H9 (cell line): ENCODE results near the gene MOB3A. TPM values are rescaled to one million over a fixed set of nuclear protein-coding genes. Genes with fewer than 3 reads are reported as not detected.

Experiments
- DNase-seq: peaks from one replicate; pipeline ENCODE4 v3.0.0-alpha.2; 2017
- H2AFZ ChIP-seq: one replicate; pipeline ENCODE4 v1.6.1; 2013; ENCODE audit warnings: mild to moderate bottlenecking, low read length, control low read depth, moderate library complexity
- H2AK5ac ChIP-seq: 2 replicates; pipeline ENCODE4 v1.6.1; 2013; ENCODE audit warnings: low read length, control low read depth, mixed read lengths; ENCODE audit not compliant: insufficient read length
- H2BK120ac ChIP-seq: one replicate; pipeline ENCODE4 v1.6.1; 2013; ENCODE audit warnings: low read depth, mild to moderate bottlenecking, low read length, control low read depth, inconsistent platforms; ENCODE audit not compliant: poor library complexity, severe bottlenecking
- H2BK12ac ChIP-seq: 2 replicates; pipeline ENCODE4 v1.6.1; 2013; ENCODE audit warnings: low read length, control low read depth, mixed read lengths, low read depth; ENCODE audit not compliant: insufficient read length
- H2BK15ac ChIP-seq: 2 replicates; pipeline ENCODE4 v1.6.1; 2013; ENCODE audit warnings: low read depth, low read length, control low read depth
- H2BK20ac ChIP-seq: one replicate; pipeline ENCODE4 v1.6.1; 2013; ENCODE audit warnings: low read depth, mild to moderate bottlenecking, low read length, control low read depth, inconsistent platforms; ENCODE audit not compliant: poor library complexity, severe bottlenecking
- H2BK5ac ChIP-seq: 2 replicates; pipeline ENCODE4 v1.6.1; 2013; ENCODE audit warnings: low read length, control low read depth, mixed read lengths; ENCODE audit not compliant: insufficient read length
- H3K14ac ChIP-seq: 2 replicates; pipeline ENCODE4 v1.6.1; 2013; ENCODE audit warnings: low read length, control low read depth; ENCODE audit not compliant: insufficient read depth
- H3K18ac ChIP-seq: 2 replicates; pipeline ENCODE4 v1.6.1; 2013; ENCODE audit warnings: low read depth, mild to moderate bottlenecking, mixed read lengths, low read length, control low read depth; ENCODE audit not compliant: insufficient read length
- H3K23ac ChIP-seq: 2 replicates; pipeline ENCODE4 v1.6.1; 2013; ENCODE audit warnings: low read length, control low read depth, mixed read lengths, low read depth; ENCODE audit not compliant: insufficient read length
- H3K23me2 ChIP-seq: 2 replicates; pipeline ENCODE4 v1.6.1; 2013; ENCODE audit warnings: low read depth, mild to moderate bottlenecking, mixed read lengths, low read length, control low read depth; ENCODE audit not compliant: insufficient read length, poor library complexity, severe bottlenecking
- H3K27ac ChIP-seq: 2 replicates; pipeline ENCODE4 v1.5.1; 2013; ENCODE audit warnings: low read length, control low read depth, mixed read lengths, low read depth; ENCODE audit not compliant: insufficient read length
- H3K27me3 ChIP-seq: 2 replicates; pipeline ENCODE4 v1.6.1; 2013; ENCODE audit warnings: low read length, control low read depth, inconsistent platforms; ENCODE audit not compliant: insufficient read depth
- H3K4ac ChIP-seq: 2 replicates; pipeline ENCODE4 v1.6.1; 2013; ENCODE audit warnings: low read depth, mild to moderate bottlenecking, control low read depth, inconsistent platforms, low read length, moderate library complexity
- H3K4me1 ChIP-seq: 2 replicates; pipeline ENCODE4 v1.6.1; 2013; ENCODE audit warnings: low read length, control low read depth, inconsistent platforms; ENCODE audit not compliant: insufficient read depth
- H3K4me2 ChIP-seq: 2 replicates; pipeline ENCODE4 v1.6.1; 2013; ENCODE audit warnings: low read length, control low read depth, mixed read lengths; ENCODE audit not compliant: insufficient read length, insufficient read depth
- H3K56ac ChIP-seq: 2 replicates; pipeline ENCODE4 v1.6.1; 2013; ENCODE audit warnings: low read depth, mild to moderate bottlenecking, mixed read lengths, low read length, control low read depth; ENCODE audit not compliant: insufficient read length
- H3K79me1 ChIP-seq: 2 replicates; pipeline ENCODE4 v1.6.1; 2013; ENCODE audit warnings: low read depth, mild to moderate bottlenecking, moderate library complexity, low read length, control low read depth, inconsistent platforms; ENCODE audit not compliant: insufficient read depth, poor library complexity, severe bottlenecking
- H3K79me2 ChIP-seq: 2 replicates; pipeline ENCODE4 v1.6.1; 2013; ENCODE audit warnings: low read length, control low read depth, inconsistent platforms; ENCODE audit not compliant: insufficient read depth
- H3K9ac ChIP-seq: 2 replicates; pipeline ENCODE4 v1.6.1; 2013; ENCODE audit warnings: low read length, control low read depth, mixed read lengths; ENCODE audit not compliant: insufficient read length; ENCODE audit errors: extremely low read depth
- H3K9me3 ChIP-seq: one replicate; pipeline ENCODE4 v1.6.1; 2013; ENCODE audit warnings: low read depth, low read length, inconsistent platforms; ENCODE audit not compliant: control insufficient read depth
- H3T11ph ChIP-seq: one replicate; pipeline ENCODE4 v1.6.1; 2013; ENCODE audit warnings: mild to moderate bottlenecking, low read length, control low read depth, inconsistent platforms
- H4K20me1 ChIP-seq: one replicate; pipeline ENCODE4 v1.6.1; 2013; ENCODE audit not compliant: control insufficient read depth, insufficient read length, insufficient read depth
- H4K5ac ChIP-seq: 2 replicates; pipeline ENCODE4 v1.6.1; 2013; ENCODE audit warnings: low read depth, mild to moderate bottlenecking, mixed read lengths, low read length, control low read depth; ENCODE audit not compliant: insufficient read length
- H4K8ac ChIP-seq: replicated peaks from 2 replicates; pipeline ENCODE4 v1.6.1; 2013; ENCODE audit warnings: low read length, control low read depth, mixed read lengths, low read depth; ENCODE audit not compliant: insufficient read length
- H4K91ac ChIP-seq: 2 replicates; pipeline ENCODE4 v1.6.1; 2013; ENCODE audit warnings: low read depth, mild to moderate bottlenecking, moderate library complexity, mixed read lengths, low read length, control low read depth; ENCODE audit not compliant: insufficient read length
- H3K27ac Mint-ChIP-seq, 3 experiments: 2 replicates in 2 of 3; 3 replicates in 1 of 3; pipeline ENCODE4 v1.8.0; 2020 to 2021; ENCODE audit warnings: mixed read lengths in 3 of 3, mild to moderate bottlenecking in 1 of 3, moderate library complexity in 1 of 3
- H3K27me3 Mint-ChIP-seq: 2 replicates; pipeline ENCODE4 v1.8.0; 2021; ENCODE audit warnings: low read depth, mild to moderate bottlenecking, moderate library complexity, mixed read lengths
- H3K36me3 Mint-ChIP-seq, 3 experiments: 2 replicates in 2 of 3; 3 replicates in 1 of 3; pipeline ENCODE4 v1.8.0; 2020 to 2021; ENCODE audit warnings: low read depth in 3 of 3, mixed read lengths in 3 of 3; ENCODE audit not compliant: insufficient read depth in 1 of 3
- H3K4me1 Mint-ChIP-seq, 2 experiments: 2 replicates each; pipeline ENCODE4 v1.8.0; 2020; ENCODE audit warnings: mixed read lengths in 2 of 2
- H3K4me3 Mint-ChIP-seq, 2 experiments: 2 replicates in 1 of 2; 3 replicates in 1 of 2; pipeline ENCODE4 v1.8.0; 2020 to 2021; ENCODE audit warnings: mild to moderate bottlenecking in 2 of 2, mixed read lengths in 2 of 2, moderate library complexity in 1 of 2
- H3K9me3 Mint-ChIP-seq, 2 experiments: 2 replicates in 1 of 2; 3 replicates in 1 of 2; pipeline ENCODE4 v1.8.0; 2020; ENCODE audit warnings: mild to moderate bottlenecking in 2 of 2, mixed read lengths in 2 of 2, moderate library complexity in 1 of 2
- WGBS: extraction: QIAGEN DNeasy Blood & Tissue Kit; methylation state at CpG from one replicate; pipeline ENCODE4 v1.1.7; 2013; ENCODE audit warnings: missing lambda C conversion rate, low lambda C conversion rate, mixed read lengths; ENCODE audit not compliant: insufficient read length; ENCODE audit errors: extremely low coverage; 5-methylcytosine and 5-hydroxymethylcytosine counted together
- total RNA-seq: library from RNA; stranded (reverse); gene quantifications from 2 replicates; pipeline ENCODE4 v1.2.1, GENCODE V29; 2021
- TF ChIP-seq, protein P1 (sequence below): fragments of 200-600 bp; sonication (generic); conservative IDR thresholded peaks from 3 replicates; pipeline ENCODE4 v1.8.0; 2021; ENCODE audit warnings: antibody characterized with exemption, mild to moderate bottlenecking

MOB3A gene
- total RNA-seq, 1 experiment from 2014 or later = 11.5 TPM

DNA sequence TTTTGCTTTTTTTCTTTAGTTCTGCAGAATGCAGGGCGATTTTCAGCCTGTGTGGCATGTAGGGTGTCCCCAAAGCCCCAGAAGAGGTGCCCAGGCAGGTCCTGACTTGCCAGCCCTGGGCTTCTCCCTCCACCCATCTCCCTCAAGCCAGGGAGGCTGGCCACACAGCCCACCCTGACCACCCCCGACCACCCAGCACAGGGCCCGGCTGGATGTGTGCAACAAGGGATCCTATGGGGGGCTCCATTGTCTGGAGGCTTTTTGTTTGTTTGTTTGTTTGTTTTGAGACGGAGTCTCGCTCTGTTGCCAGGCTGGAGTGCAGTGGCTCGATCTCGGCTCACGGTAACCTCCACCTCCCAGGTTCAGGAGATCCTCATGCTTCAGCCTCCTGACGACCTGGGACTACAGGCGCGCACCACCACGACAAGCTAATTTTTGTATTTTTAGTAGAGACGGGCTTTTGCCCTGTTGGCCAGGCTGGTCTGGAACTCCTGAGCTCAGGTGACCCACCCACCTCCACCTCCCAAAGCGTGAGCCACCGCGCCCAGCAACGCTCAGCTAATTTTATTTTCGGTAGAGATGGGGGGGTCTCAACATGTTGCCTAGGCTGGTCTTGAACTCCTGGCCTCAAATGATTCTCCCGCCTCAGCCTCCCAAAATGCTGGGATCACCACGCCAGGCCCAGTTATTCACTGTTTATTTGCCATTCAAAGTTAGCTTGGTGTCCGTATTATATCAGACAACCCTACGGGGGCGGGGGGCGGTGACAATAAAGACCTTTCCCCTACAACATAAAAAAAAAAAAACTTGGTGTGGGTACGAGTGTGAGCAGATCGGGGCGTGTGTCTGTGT, 37.3 kb downstream of the MOB3A start:
- Histone ChIP-seq H2AK5ac (no peak overlapping the region), H2BK15ac (no peak overlapping the region), H3K9me3 (no peaks in the 10 kb centered on the region), H2BK5ac (no peak overlapping the region), H2BK20ac (no peak overlapping the region), H3K27ac (no peak overlapping the region), H2AFZ (no peak overlapping the region), H4K20me1 (no peaks in the 10 kb centered on the region), H3K56ac (no peak overlapping the region), H3K79me1 (no peaks in the 10 kb centered on the region), H4K5ac (no peak overlapping the region), H3K4me1 (no peaks in the 10 kb centered on the region), H3K79me2 (no peaks in the 10 kb centered on the region), H3K14ac (peak overlapping the region; percentile 17; the same call in 1 of the 2 replicates), H3K23me2 (peaks cover 10% of the 10 kb centered on the region), H2BK120ac (no peak overlapping the region), H4K91ac (no peak overlapping the region), H3K23ac (no peak overlapping the region), H3K4ac (no peak overlapping the region), H3K18ac (peak overlapping the region; percentile 27), H2BK12ac (no peak overlapping the region), H3K9ac (no peak overlapping the region), H4K8ac (no peak overlapping the region), H3T11ph (no peak overlapping the region), H3K27me3 (no peaks in the 10 kb centered on the region), H3K4me2 (no peak overlapping the region)
- no CpG with 5 or more reads among the region's 27 CpGs for WGBS
- peak overlapping the region in 1 of 2 experiments; percentile 39; a peak in 2 of 5 replicates for H3K4me3 Mint-ChIP-seq
- TF ChIP-seq, protein P1, sequence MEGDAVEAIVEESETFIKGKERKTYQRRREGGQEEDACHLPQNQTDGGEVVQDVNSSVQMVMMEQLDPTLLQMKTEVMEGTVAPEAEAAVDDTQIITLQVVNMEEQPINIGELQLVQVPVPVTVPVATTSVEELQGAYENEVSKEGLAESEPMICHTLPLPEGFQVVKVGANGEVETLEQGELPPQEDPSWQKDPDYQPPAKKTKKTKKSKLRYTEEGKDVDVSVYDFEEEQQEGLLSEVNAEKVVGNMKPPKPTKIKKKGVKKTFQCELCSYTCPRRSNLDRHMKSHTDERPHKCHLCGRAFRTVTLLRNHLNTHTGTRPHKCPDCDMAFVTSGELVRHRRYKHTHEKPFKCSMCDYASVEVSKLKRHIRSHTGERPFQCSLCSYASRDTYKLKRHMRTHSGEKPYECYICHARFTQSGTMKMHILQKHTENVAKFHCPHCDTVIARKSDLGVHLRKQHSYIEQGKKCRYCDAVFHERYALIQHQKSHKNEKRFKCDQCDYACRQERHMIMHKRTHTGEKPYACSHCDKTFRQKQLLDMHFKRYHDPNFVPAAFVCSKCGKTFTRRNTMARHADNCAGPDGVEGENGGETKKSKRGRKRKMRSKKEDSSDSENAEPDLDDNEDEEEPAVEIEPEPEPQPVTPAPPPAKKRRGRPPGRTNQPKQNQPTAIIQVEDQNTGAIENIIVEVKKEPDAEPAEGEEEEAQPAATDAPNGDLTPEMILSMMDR = no peak
- H3K27me3 Mint-ChIP-seq = no peaks in the 10 kb centered on the region
- H3K27ac Mint-ChIP-seq = peak overlapping the region; percentile 67 to 85 (median 85); a peak in 4 of 7 replicates
- no peaks in the 10 kb centered on the region; a peak in 1 of 5 replicates for H3K9me3 Mint-ChIP-seq
- DNase-seq = no peak
- H3K36me3 Mint-ChIP-seq = no peaks in the 10 kb centered on the region
- peaks cover 25 to 44% of the 10 kb centered on the region in 2 experiments for H3K4me1 Mint-ChIP-seq
